GM12873 (cell line): Measurements from ENCODE around the gene UQCC5.

Source experiments
- TF ChIP-seq, protein P1 (sequence below): IDR thresholded peaks from 2 replicates; pipeline ENCODE4 v1.5.1; 2012; ENCODE audit warnings: low read depth, mild to moderate bottlenecking, moderate library complexity, low read length, control low read depth; ENCODE audit not compliant: insufficient read depth; ENCODE audit errors: missing control alignments

UQCC5 gene

DNA sequence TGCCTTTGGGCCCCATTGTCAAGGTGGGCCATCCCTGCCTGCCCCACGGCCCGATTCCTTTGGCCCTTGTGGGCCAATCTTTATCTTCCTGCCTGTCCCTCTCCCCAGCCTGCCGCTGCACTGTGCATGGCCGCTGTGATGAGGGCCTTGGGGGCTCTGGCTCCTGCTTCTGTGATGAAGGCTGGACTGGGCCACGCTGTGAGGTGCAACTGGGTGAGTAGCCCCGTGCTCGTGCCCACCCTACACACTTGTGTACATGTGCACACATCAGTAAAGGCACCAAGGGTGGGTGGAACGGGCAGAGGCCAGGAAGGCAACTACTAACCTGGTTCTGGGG, 14.9 kb upstream of the UQCC5 start:
- TF ChIP-seq, protein P1, sequence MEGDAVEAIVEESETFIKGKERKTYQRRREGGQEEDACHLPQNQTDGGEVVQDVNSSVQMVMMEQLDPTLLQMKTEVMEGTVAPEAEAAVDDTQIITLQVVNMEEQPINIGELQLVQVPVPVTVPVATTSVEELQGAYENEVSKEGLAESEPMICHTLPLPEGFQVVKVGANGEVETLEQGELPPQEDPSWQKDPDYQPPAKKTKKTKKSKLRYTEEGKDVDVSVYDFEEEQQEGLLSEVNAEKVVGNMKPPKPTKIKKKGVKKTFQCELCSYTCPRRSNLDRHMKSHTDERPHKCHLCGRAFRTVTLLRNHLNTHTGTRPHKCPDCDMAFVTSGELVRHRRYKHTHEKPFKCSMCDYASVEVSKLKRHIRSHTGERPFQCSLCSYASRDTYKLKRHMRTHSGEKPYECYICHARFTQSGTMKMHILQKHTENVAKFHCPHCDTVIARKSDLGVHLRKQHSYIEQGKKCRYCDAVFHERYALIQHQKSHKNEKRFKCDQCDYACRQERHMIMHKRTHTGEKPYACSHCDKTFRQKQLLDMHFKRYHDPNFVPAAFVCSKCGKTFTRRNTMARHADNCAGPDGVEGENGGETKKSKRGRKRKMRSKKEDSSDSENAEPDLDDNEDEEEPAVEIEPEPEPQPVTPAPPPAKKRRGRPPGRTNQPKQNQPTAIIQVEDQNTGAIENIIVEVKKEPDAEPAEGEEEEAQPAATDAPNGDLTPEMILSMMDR = no peak

DNA sequence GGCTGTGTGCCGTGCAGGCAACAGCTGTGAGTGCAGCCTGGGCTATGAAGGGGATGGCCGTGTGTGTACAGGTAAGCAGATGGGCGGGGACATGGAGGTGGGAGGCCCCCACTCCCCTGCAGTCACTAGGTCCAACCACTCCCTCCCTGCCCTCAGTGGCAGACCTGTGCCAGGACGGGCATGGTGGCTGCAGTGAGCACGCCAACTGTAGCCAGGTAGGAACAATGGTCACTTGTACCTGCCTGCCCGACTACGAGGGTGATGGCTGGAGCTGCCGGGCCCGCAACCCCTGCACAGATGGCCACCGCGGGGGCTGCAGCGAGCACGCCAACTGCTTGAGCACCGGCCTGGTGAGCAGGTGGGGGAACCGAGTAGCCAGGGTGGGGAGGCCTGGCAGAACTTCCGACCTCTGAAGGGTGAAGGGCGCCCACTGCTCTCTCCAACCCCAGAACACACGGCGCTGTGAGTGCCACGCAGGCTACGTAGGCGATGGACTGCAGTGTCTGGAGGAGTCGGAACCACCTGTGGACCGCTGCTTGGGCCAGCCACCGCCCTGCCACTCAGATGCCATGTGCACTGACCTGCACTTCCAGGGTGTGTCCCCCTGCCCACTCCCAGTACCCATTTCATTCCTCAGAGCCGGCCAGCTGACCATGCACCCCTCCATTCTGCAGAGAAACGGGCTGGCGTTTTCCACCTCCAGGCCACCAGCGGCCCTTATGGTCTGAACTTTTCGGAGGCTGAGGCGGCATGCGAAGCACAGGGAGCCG, 14.3 kb upstream of the UQCC5 start:
- TF ChIP-seq, protein P1 = no peak

DNA sequence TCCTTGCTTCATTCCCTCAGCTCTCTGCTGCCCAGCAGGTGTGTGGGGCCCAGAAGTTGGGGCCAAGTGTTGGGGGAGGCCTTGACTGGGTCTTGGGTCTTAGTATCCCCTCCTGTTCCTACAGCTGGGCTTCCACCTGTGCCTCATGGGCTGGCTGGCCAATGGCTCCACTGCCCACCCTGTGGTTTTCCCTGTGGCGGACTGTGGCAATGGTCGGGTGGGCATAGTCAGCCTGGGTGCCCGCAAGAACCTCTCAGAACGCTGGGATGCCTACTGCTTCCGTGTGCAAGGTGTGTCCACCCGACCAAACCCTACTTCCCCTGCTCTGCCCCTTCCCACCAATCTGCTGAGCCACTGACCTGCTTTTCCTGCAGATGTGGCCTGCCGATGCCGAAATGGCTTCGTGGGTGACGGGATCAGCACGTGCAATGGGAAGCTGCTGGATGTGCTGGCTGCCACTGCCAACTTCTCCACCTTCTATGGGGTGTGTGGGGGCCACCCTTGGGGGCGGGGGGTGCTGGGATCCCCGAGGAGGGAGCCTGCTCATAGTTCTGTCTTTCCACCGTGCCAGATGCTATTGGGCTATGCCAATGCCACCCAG, 13.7 kb upstream of the UQCC5 start:
- TF ChIP-seq, protein P1 = no peak

DNA sequence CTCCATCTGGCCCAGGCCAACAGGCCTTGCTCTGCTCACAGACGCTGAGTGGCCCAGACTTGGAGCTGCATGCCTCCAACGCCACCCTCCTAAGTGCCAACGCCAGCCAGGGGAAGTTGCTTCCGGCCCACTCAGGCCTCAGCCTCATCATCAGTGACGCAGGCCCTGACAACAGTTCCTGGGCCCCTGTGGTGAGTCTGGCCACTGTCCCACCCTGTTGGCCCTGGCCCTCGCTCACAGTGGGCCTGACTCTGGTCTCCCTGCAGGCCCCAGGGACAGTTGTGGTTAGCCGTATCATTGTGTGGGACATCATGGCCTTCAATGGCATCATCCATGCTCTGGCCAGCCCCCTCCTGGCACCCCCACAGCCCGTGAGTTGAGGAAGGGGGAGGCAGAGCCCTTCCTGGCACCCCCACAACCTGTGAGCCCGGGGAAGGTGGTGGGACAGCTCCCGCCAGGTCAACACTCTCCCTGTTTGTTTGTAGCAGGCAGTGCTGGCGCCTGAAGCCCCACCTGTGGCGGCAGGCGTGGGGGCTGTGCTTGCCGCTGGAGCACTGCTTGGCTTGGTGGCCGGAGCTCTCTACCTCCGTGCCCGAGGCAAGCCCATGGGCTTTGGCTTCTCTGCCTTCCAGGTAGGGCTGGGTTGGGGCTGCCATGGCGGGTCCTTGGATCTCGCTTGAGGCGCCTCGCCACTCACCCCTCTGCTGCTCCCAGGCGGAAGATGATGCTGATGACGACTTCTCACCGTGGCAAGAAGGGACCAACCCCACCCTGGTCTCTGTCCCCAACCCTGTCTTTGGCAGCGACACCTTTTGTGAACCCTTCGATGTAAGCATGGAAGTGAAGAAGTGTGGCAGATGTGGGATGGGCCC, 12.8 kb upstream of the UQCC5 start:
- TF ChIP-seq, protein P1 = no peak

DNA sequence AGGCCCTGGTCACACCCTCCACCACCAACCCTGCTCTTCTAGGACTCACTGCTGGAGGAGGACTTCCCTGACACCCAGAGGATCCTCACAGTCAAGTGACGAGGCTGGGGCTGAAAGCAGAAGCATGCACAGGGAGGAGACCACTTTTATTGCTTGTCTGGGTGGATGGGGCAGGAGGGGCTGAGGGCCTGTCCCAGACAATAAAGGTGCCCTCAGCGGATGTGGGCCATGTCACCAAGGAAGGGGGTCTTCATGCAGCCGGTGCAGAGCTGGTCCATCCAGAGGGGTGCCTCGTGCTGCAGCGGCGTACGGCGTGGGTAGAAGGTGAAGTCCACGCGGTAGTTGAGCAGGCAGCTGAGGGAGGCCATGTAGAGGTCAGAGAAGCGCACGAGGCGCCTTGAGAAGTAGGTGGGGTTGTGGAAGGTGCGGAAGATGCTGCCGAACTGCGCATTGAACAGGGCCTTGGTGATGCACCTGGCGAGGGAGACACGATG, 12.1 kb upstream of the UQCC5 start:
- TF ChIP-seq, protein P1 = no peak

DNA sequence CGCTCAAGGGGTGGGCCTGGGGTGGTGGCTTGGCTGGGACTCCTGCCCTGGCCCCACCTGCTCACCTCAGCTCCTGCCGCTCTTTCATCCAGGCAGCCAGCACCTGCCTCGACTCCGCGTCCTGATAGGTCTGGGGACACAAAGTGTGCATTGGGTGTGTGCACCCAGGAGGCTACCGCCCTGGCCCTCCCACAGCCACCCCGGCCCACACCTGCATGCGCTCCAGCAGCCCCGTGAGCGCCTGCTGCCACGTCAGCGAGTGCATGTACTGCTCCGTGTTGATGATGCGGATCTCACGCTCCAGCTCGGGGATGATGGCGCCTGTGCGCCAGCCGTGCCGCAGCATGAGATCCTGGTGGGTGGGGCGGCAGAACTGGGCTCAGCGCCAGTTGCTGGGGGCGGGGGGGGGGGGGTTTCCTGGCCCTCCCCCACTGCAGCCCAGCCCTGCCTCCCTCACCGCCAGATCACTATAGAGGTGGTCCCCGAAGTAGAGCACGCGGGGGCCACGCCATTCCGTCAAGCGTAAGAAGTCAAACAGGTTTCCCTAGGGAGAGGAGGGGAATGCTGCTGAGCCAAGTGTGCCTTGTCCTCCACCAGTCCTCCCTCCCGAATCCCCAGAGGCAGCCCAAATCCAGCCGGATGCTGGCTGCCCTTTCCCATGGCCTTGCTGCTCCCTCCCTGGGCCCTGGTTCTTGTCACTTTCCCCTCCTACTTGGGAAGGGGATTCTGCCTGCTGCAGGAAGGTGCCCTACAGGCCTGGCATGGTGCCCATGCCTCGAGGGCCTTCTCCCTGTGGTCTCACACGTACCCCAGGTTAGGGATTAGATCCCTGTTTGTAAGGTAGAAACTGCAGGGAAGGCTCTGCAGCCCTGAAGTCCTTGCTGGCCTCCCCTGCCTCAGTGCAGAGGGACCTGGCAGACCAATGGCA, 11.4 kb upstream of the UQCC5 start:
- TF ChIP-seq, protein P1 = no peak
